ENCODE measurements around the gene SLX4. TPM values are rescaled to one million over a fixed set of nuclear protein-coding genes. Genes with fewer than 3 reads are reported as not detected.
"Not testable (repeated sequence)": the region's sequence is repeated elsewhere in the genome, so short reads cannot be mapped to it uniquely, and the experiment has no call there.

Gene SLX4
- 11.4 and 13.0 TPM in 2 replicates for total RNA-seq

GRCh38 chr16:3611146-3611975, at the start of gene SLX4:
SLX4 (minus strand) TSS chr16:3611606; CDS start chr16:3608964, 2,642 bp downstream.
- peaks cover 60% of the 10 kb centered on the region for H3K4me1 Mint-ChIP-seq
- H3K9me3 Mint-ChIP-seq, result no peaks in the 10 kb centered on the region
- H3K27me3 Mint-ChIP-seq, result no peaks in the 10 kb centered on the region
- intact Hi-C loops (cut with micrococcal nuclease), result loop anchor here (1.0 to 10.0 kb wide), 11 partner anchors 15 to 661 kb away; partner anchors contain the start of genes CREBBP, DNASE1, NLRC3 and TFAP4
- DNase-seq (peak; percentile 95), ATAC-seq (ENCODE audit: low read depth) (peak; percentile 85)
- POLR2A ChIA-PET, result interaction anchor here (0.6 to 1.4 kb wide), 10 partner anchors 11 to 329 kb away, joined by 3 to 8 read pairs (median 4); partner anchors contain the start of gene TRAP1
- H3K4me3 Mint-ChIP-seq, result peak within 1 kb of the TSS; percentile 100
- CTCF ChIA-PET, result interaction anchor here (0.9 kb wide), 1 partner anchor 85 kb away, joined by 3 read pairs; no protein-coding TSS in a partner anchor
- TF ChIP-seq, protein P1, sequence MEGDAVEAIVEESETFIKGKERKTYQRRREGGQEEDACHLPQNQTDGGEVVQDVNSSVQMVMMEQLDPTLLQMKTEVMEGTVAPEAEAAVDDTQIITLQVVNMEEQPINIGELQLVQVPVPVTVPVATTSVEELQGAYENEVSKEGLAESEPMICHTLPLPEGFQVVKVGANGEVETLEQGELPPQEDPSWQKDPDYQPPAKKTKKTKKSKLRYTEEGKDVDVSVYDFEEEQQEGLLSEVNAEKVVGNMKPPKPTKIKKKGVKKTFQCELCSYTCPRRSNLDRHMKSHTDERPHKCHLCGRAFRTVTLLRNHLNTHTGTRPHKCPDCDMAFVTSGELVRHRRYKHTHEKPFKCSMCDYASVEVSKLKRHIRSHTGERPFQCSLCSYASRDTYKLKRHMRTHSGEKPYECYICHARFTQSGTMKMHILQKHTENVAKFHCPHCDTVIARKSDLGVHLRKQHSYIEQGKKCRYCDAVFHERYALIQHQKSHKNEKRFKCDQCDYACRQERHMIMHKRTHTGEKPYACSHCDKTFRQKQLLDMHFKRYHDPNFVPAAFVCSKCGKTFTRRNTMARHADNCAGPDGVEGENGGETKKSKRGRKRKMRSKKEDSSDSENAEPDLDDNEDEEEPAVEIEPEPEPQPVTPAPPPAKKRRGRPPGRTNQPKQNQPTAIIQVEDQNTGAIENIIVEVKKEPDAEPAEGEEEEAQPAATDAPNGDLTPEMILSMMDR (IDR thresholded peaks at IDR 0.05), result no peak
- H3K36me3 Mint-ChIP-seq (ENCODE audit: low read depth), result peaks cover 25% of the 10 kb centered on the region
- peak within 1 kb of the TSS; percentile 96 for H3K27ac Mint-ChIP-seq

DNA sequence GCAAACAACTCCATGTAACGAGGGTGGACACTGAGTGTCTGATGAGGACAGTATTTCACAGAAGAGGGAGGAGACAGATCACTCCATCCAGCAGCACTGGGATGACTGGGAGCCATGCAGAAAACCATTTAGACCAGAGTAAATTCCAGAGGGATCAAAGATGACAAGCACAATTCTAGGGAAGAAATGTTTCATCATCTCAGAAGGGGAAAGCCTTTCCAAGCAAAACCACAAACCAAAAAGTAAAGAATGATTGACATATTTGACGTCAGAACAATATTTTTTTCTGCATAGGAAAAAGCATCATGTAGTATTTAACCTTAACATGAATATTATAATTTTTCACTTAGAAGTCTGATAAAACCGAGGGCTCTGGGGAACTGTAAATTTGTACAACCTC, 47.8 kb upstream of the SLX4 start:
- ChIA-PET POLR2A (no interaction called here), CTCF (no interaction called here)
- TF ChIP-seq, protein P1 (IDR thresholded peaks at IDR 0.05), result no peak
- Mint-ChIP-seq H3K27me3 (no peaks in the 10 kb centered on the region), H3K4me1 (no peaks in the 10 kb centered on the region), H3K9me3 (no peaks in the 10 kb centered on the region), H3K4me3 (no peak overlapping the region), H3K27ac (no peak overlapping the region), H3K36me3 (ENCODE audit: low read depth) (peaks cover 80% of the 10 kb centered on the region)
- intact Hi-C loops (cut with micrococcal nuclease), result no loop called here
- no peak for DNase-seq
- no peak for ATAC-seq (ENCODE audit: low read depth)

GRCh38 chr16:3656491-3657468, 45.4 kb upstream of the SLX4 start:
- Mint-ChIP-seq H3K9me3 (no peaks in the 10 kb centered on the region), H3K27me3 (no peaks in the 10 kb centered on the region), H3K4me3 (no peak overlapping the region), H3K27ac (no peak overlapping the region), H3K4me1 (peaks cover 2% of the 10 kb centered on the region), H3K36me3 (ENCODE audit: low read depth) (peaks cover 60% of the 10 kb centered on the region)
- intact Hi-C loops (cut with micrococcal nuclease), result no loop called here
- TF ChIP-seq, protein P1 (IDR thresholded peaks at IDR 0.05), result no peak
- ATAC-seq (ENCODE audit: low read depth) (no peak), DNase-seq (no peak)
- ChIA-PET POLR2A (no interaction called here), CTCF (no interaction called here)

DNA sequence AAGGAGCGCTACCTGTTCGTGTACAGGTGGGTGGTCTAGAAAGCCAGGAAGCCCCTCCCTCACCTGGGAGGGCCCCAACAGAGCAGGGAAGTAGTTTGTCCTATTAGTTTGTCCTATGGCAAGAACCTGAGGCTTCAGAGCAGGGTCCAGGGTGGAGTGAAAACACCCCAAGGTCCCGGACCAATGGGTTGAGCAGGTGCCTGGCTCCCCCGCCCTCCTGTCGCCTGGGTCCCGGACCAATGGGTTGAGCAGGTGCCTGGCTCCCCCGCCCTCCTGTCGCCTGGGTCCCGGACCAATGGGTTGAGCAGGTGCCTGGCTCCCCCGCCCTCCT, 44.7 kb upstream of the SLX4 start:
- intact Hi-C loops (cut with micrococcal nuclease); H3K27me3 Mint-ChIP-seq; H3K9me3 Mint-ChIP-seq; H3K4me3 Mint-ChIP-seq; CTCF ChIA-PET; H3K27ac Mint-ChIP-seq; DNase-seq; ATAC-seq (ENCODE audit: low read depth); H3K4me1 Mint-ChIP-seq: not testable (repeated sequence)
- H3K36me3 Mint-ChIP-seq (ENCODE audit: low read depth), result peaks cover 60% of the 10 kb centered on the region
- POLR2A ChIA-PET, result interaction anchor here (0.6 kb wide), 1 partner anchor 9 kb away, joined by 3 read pairs; no protein-coding TSS in a partner anchor

GRCh38 chr16:3655396-3656159, 44.2 kb upstream of the SLX4 start:
- no peak overlapping the region for H3K27ac Mint-ChIP-seq
- CTCF ChIA-PET, result interaction anchor here (1.1 kb wide), 1 partner anchor 18 kb away, joined by 3 read pairs; no protein-coding TSS in a partner anchor

More at GRCh38 chr16:3655396-3656159, 44.2 kb upstream of the SLX4 start:
- POLR2A ChIA-PET, result interaction anchor here (0.6 kb wide), 1 partner anchor 8 kb away, joined by 3 read pairs; no protein-coding TSS in a partner anchor
- no peak overlapping the region for H3K4me3 Mint-ChIP-seq
- H3K36me3 Mint-ChIP-seq (ENCODE audit: low read depth), result peaks cover 59% of the 10 kb centered on the region
- intact Hi-C loops (cut with micrococcal nuclease), result no loop called here
- H3K27me3 Mint-ChIP-seq, result no peaks in the 10 kb centered on the region
- no peak for ATAC-seq (ENCODE audit: low read depth)
- peaks cover 2% of the 10 kb centered on the region for H3K4me1 Mint-ChIP-seq
- TF ChIP-seq, protein P1 (IDR thresholded peaks at IDR 0.05), result no peak
- H3K9me3 Mint-ChIP-seq, result no peaks in the 10 kb centered on the region
- no peak for DNase-seq

Data from activated B cell treated with CpG ODN at 0.5 μM for 24 hours (primary cell).